Activated naive CD4-positive, alpha-beta T cell treated with anti-CD3 and anti-CD28 coated beads, Interleukin-2, amount 50 U/mL, for 24 hours (primary cell): ENCODE measurements around the gene DYNLL1.
"Not testable (repeated sequence)": the region's sequence is repeated elsewhere in the genome, so short reads cannot be mapped to it uniquely, and the experiment has no call there.

Experiments used
- H3K27ac Mint-ChIP-seq: one replicate; pipeline ENCODE4 v1.8.0; 2021; ENCODE audit warnings: mild to moderate bottlenecking, mixed read lengths
- H3K27me3 Mint-ChIP-seq: one replicate; pipeline ENCODE4 v1.8.0; 2021; ENCODE audit warnings: mixed read lengths
- H3K36me3 Mint-ChIP-seq: one replicate; pipeline ENCODE4 v1.8.0; 2021; ENCODE audit warnings: mixed read lengths
- H3K4me1 Mint-ChIP-seq: one replicate; pipeline ENCODE4 v1.8.0; 2021; ENCODE audit warnings: mixed read lengths
- H3K4me3 Mint-ChIP-seq: one replicate; pipeline ENCODE4 v1.8.0; 2021; ENCODE audit warnings: mild to moderate bottlenecking, mixed read lengths
- H3K9me3 Mint-ChIP-seq: one replicate; pipeline ENCODE4 v1.8.0; 2021; ENCODE audit warnings: mixed read lengths

The DYNLL1 gene

GRCh38 chr12:120495731-120496412, at the start of gene DYNLL1:
Gene DYNLL1, plus strand, starts transcription at chr12:120496113. Its CDS starts 309 bp downstream, at chr12:120496422.
- no peaks in the 10 kb centered on the region for H3K27me3 Mint-ChIP-seq
- H3K4me1 Mint-ChIP-seq: peaks cover 33% of the 10 kb centered on the region
- H3K9me3 Mint-ChIP-seq: no peaks in the 10 kb centered on the region
- peak within 1 kb of the TSS; percentile 89 for H3K27ac Mint-ChIP-seq
- H3K4me3 Mint-ChIP-seq: peak within 1 kb of the TSS; percentile 96
- H3K36me3 Mint-ChIP-seq: peaks cover 5% of the 10 kb centered on the region

- Mint-ChIP-seq H3K4me1 (peaks cover 27% of the 10 kb centered on the region), H3K4me3 (peak overlapping the region; percentile 95), H3K27ac (peak overlapping the region; percentile 94)
- H3K9me3 Mint-ChIP-seq, H3K36me3 Mint-ChIP-seq, H3K27me3 Mint-ChIP-seq: not testable (repeated sequence)
Observed at GRCh38 chr12:120446844-120447178, 49.1 kb upstream of the DYNLL1 start.

- H3K9me3 Mint-ChIP-seq: no peaks in the 10 kb centered on the region
- no peaks in the 10 kb centered on the region for H3K27me3 Mint-ChIP-seq
- peaks cover 4% of the 10 kb centered on the region for H3K36me3 Mint-ChIP-seq
- H3K4me1 Mint-ChIP-seq: peaks cover 27% of the 10 kb centered on the region
- H3K27ac Mint-ChIP-seq: no peak overlapping the region
- peak overlapping the region; percentile 95 for H3K4me3 Mint-ChIP-seq
Observed at GRCh38 chr12:120447992-120448391, 47.9 kb upstream of the DYNLL1 start.

- H3K4me3 Mint-ChIP-seq, H3K27me3 Mint-ChIP-seq, H3K36me3 Mint-ChIP-seq, H3K27ac Mint-ChIP-seq, H3K9me3 Mint-ChIP-seq: not testable (repeated sequence)
- H3K4me1 Mint-ChIP-seq: peaks cover 17% of the 10 kb centered on the region
Observed at GRCh38 chr12:120452524-120452923, 43.4 kb upstream of the DYNLL1 start.

GRCh38 chr12:120453060-120453750, 42.7 kb upstream of the DYNLL1 start:
- Mint-ChIP-seq H3K9me3 (no peaks in the 10 kb centered on the region), H3K27me3 (no peaks in the 10 kb centered on the region), H3K27ac (peak overlapping the region; percentile 12), H3K4me3 (no peak overlapping the region), H3K36me3 (no peaks in the 10 kb centered on the region), H3K4me1 (peaks cover 11% of the 10 kb centered on the region)

- H3K4me3 Mint-ChIP-seq: no peak overlapping the region
- H3K27me3 Mint-ChIP-seq: no peaks in the 10 kb centered on the region
- no peaks in the 10 kb centered on the region for H3K9me3 Mint-ChIP-seq
- H3K36me3 Mint-ChIP-seq: no peaks in the 10 kb centered on the region
- peaks cover 10% of the 10 kb centered on the region for H3K4me1 Mint-ChIP-seq
- H3K27ac Mint-ChIP-seq: no peak overlapping the region
Observed at GRCh38 chr12:120453977-120454376, 41.9 kb upstream of the DYNLL1 start.

GRCh38 chr12:120455302-120455701, 40.6 kb upstream of the DYNLL1 start:
- Mint-ChIP-seq H3K27ac (no peak overlapping the region), H3K27me3 (no peaks in the 10 kb centered on the region), H3K36me3 (no peaks in the 10 kb centered on the region), H3K4me3 (no peak overlapping the region), H3K9me3 (no peaks in the 10 kb centered on the region), H3K4me1 (peaks cover 5% of the 10 kb centered on the region)

- Mint-ChIP-seq H3K27ac (no peak overlapping the region), H3K4me3 (no peak overlapping the region), H3K4me1 (peaks cover 5% of the 10 kb centered on the region), H3K9me3 (no peaks in the 10 kb centered on the region), H3K27me3 (no peaks in the 10 kb centered on the region), H3K36me3 (peaks cover 3% of the 10 kb centered on the region)
Observed at GRCh38 chr12:120457133-120457532, 38.8 kb upstream of the DYNLL1 start.

- no peak overlapping the region for H3K4me3 Mint-ChIP-seq
- H3K36me3 Mint-ChIP-seq: peaks cover 5% of the 10 kb centered on the region
- no peaks in the 10 kb centered on the region for H3K9me3 Mint-ChIP-seq
- H3K4me1 Mint-ChIP-seq: peaks cover 6% of the 10 kb centered on the region
- no peak overlapping the region for H3K27ac Mint-ChIP-seq
- H3K27me3 Mint-ChIP-seq: no peaks in the 10 kb centered on the region
Observed at GRCh38 chr12:120460157-120460556, 35.8 kb upstream of the DYNLL1 start.

GRCh38 chr12:120462099-120462640, 33.7 kb upstream of the DYNLL1 start:
- H3K36me3 Mint-ChIP-seq: peaks cover 6% of the 10 kb centered on the region
- no peak overlapping the region for H3K27ac Mint-ChIP-seq
- peaks cover 25% of the 10 kb centered on the region for H3K4me1 Mint-ChIP-seq

GRCh38 chr12:120463712-120464111, 32.2 kb upstream of the DYNLL1 start:
- Mint-ChIP-seq H3K9me3 (no peaks in the 10 kb centered on the region), H3K4me3 (no peak overlapping the region), H3K4me1 (peaks cover 35% of the 10 kb centered on the region), H3K27ac (no peak overlapping the region), H3K36me3 (peaks cover 6% of the 10 kb centered on the region), H3K27me3 (no peaks in the 10 kb centered on the region)

More at GRCh38 chr12:120462099-120462640, 33.7 kb upstream of the DYNLL1 start:
- Mint-ChIP-seq H3K27me3 (no peaks in the 10 kb centered on the region), H3K4me3 (no peak overlapping the region), H3K9me3 (no peaks in the 10 kb centered on the region)

- Mint-ChIP-seq H3K27ac (peak overlapping the region; percentile 56), H3K4me1 (peaks cover 38% of the 10 kb centered on the region), H3K27me3 (no peaks in the 10 kb centered on the region), H3K9me3 (no peaks in the 10 kb centered on the region), H3K4me3 (peak overlapping the region; percentile 6), H3K36me3 (peaks cover 6% of the 10 kb centered on the region)
Observed at GRCh38 chr12:120465756-120466155, 30.2 kb upstream of the DYNLL1 start.

GRCh38 chr12:120466560-120467315, 29.2 kb upstream of the DYNLL1 start:
- Mint-ChIP-seq H3K27me3 (no peaks in the 10 kb centered on the region), H3K36me3 (peaks cover 4% of the 10 kb centered on the region), H3K4me1 (peaks cover 41% of the 10 kb centered on the region), H3K4me3 (peak overlapping the region; percentile 44), H3K27ac (no peak overlapping the region), H3K9me3 (no peaks in the 10 kb centered on the region)

- Mint-ChIP-seq H3K27me3 (no peaks in the 10 kb centered on the region), H3K27ac (peak overlapping the region; percentile 19), H3K4me1 (peaks cover 48% of the 10 kb centered on the region), H3K36me3 (peaks cover 4% of the 10 kb centered on the region), H3K4me3 (peak overlapping the region; percentile 91), H3K9me3 (no peaks in the 10 kb centered on the region)
Observed at GRCh38 chr12:120467439-120467838, 28.5 kb upstream of the DYNLL1 start.

GRCh38 chr12:120468325-120468820, 27.5 kb upstream of the DYNLL1 start:
- Mint-ChIP-seq H3K27ac (peak overlapping the region; percentile 79), H3K36me3 (peaks cover 4% of the 10 kb centered on the region), H3K27me3 (no peaks in the 10 kb centered on the region), H3K9me3 (no peaks in the 10 kb centered on the region), H3K4me1 (peaks cover 53% of the 10 kb centered on the region), H3K4me3 (peak overlapping the region; percentile 91)
